ENCODE measurements around the gene ITGB7.
A peak's percentile ranks its signal among the peaks of the same experiment; 100 is the strongest.
"Not testable (repeated sequence)": the region's sequence is repeated elsewhere in the genome, so short reads cannot be mapped to it uniquely, and the experiment has no call there.

Gene ITGB7

GRCh38 chr12:53181935-53182334 lies 25.1 kb downstream of the ITGB7 start:
- no peak for DNase-seq
- H3K4me3 Mint-ChIP-seq = peak overlapping the region; percentile 88
- no peaks in the 10 kb centered on the region for H3K27me3 Mint-ChIP-seq
- CTCF ChIA-PET = interaction anchor here (1.2 to 4.1 kb wide), 8 partner anchors 8 to 106 kb away, joined by 3 to 31 read pairs (median 6); partner anchors contain the start of gene ESPL1
- no peak overlapping the region for H3K27ac Mint-ChIP-seq
- H3K9me3 Mint-ChIP-seq = no peaks in the 10 kb centered on the region
- peaks cover 46% of the 10 kb centered on the region for H3K36me3 Mint-ChIP-seq
- H3K4me1 Mint-ChIP-seq = peaks cover 59% of the 10 kb centered on the region

GRCh38 chr12:53180931-53181645 lies 26.0 kb downstream of the ITGB7 start:
- CTCF ChIA-PET = interaction anchor here (0.6 to 4.1 kb wide), 7 partner anchors 9 to 1930 kb away, joined by 3 to 31 read pairs (median 5); partner anchors contain the start of gene ESPL1
- Mint-ChIP-seq H3K27me3 (no peaks in the 10 kb centered on the region), H3K36me3 (peaks cover 38% of the 10 kb centered on the region), H3K27ac (peak overlapping the region; percentile 91), H3K4me3 (peak overlapping the region; percentile 88), H3K4me1 (peaks cover 59% of the 10 kb centered on the region), H3K9me3 (no peaks in the 10 kb centered on the region)
- peak; percentile 85 for DNase-seq

- peaks cover 59% of the 10 kb centered on the region for H3K4me1 Mint-ChIP-seq
- H3K36me3 Mint-ChIP-seq = peaks cover 31% of the 10 kb centered on the region
Observed at GRCh38 chr12:53180220-53180930, 26.7 kb downstream of the ITGB7 start, which contains the start of the genes CSAD and ZNF740. CSAD (minus strand) TSS chr12:53180925; CDS start chr12:53173470, 7,455 bp downstream. ZNF740 (plus strand) TSS chr12:53180722; CDS start chr12:53181984, 1,262 bp downstream.

GRCh38 chr12:53179687-53180219 lies 27.3 kb downstream of the ITGB7 start:
- Mint-ChIP-seq H3K27ac (peak overlapping the region; percentile 99), H3K4me3 (peak overlapping the region; percentile 88), H3K9me3 (no peaks in the 10 kb centered on the region), H3K27me3 (no peaks in the 10 kb centered on the region), H3K36me3 (peaks cover 26% of the 10 kb centered on the region), H3K4me1 (peaks cover 53% of the 10 kb centered on the region)
- CTCF ChIA-PET = interaction anchor here (1.2 to 4.1 kb wide), 5 partner anchors 7 to 33 kb away, joined by 5 to 31 read pairs (median 8); no protein-coding TSS in a partner anchor
- no peak for DNase-seq

More at GRCh38 chr12:53180220-53180930, 26.7 kb downstream of the ITGB7 start, which contains the start of the genes CSAD and ZNF740:
- Mint-ChIP-seq H3K27ac (peak within 1 kb of the TSS; percentile 99), H3K9me3 (no peaks in the 10 kb centered on the region), H3K4me3 (peak within 1 kb of the TSS; percentile 88), H3K27me3 (no peaks in the 10 kb centered on the region)
- CTCF ChIA-PET = interaction anchor here (0.6 to 4.1 kb wide), 6 partner anchors 10 to 1929 kb away, joined by 3 to 31 read pairs (median 6); no protein-coding TSS in a partner anchor
- DNase-seq = peak; percentile 99

- H3K36me3 Mint-ChIP-seq = peaks cover 21% of the 10 kb centered on the region
- CTCF ChIA-PET = interaction anchor here (0.6 to 1.9 kb wide), 4 partner anchors 8 to 23 kb away, joined by 5 to 8 read pairs (median 6); no protein-coding TSS in a partner anchor
- H3K9me3 Mint-ChIP-seq, DNase-seq, H3K27me3 Mint-ChIP-seq: not testable (repeated sequence)
- peak overlapping the region; percentile 99 for H3K27ac Mint-ChIP-seq
- peak overlapping the region; percentile 88 for H3K4me3 Mint-ChIP-seq
- H3K4me1 Mint-ChIP-seq = peaks cover 43% of the 10 kb centered on the region
Observed at GRCh38 chr12:53178803-53179202, 28.2 kb downstream of the ITGB7 start.

GRCh38 chr12:53177447-53177846 lies 29.6 kb downstream of the ITGB7 start:
- Mint-ChIP-seq H3K4me1 (peaks cover 30% of the 10 kb centered on the region), H3K36me3 (peaks cover 13% of the 10 kb centered on the region)
- not testable (repeated sequence) for H3K27me3 Mint-ChIP-seq, H3K4me3 Mint-ChIP-seq, H3K27ac Mint-ChIP-seq, DNase-seq, H3K9me3 Mint-ChIP-seq
- CTCF ChIA-PET = interaction anchor here (0.7 kb wide), 1 partner anchor 18 kb away, joined by 3 read pairs; no protein-coding TSS in a partner anchor

- peaks cover 23% of the 10 kb centered on the region for H3K4me1 Mint-ChIP-seq
- H3K9me3 Mint-ChIP-seq = no peaks in the 10 kb centered on the region
- DNase-seq = no peak
- CTCF ChIA-PET = interaction anchor here (0.7 kb wide), 3 partner anchors 15 to 34 kb away, joined by 3 to 4 read pairs (median 3); no protein-coding TSS in a partner anchor
- H3K4me3 Mint-ChIP-seq = no peak overlapping the region
- no peaks in the 10 kb centered on the region for H3K27me3 Mint-ChIP-seq
- H3K27ac Mint-ChIP-seq = no peak overlapping the region
- H3K36me3 Mint-ChIP-seq = peaks cover 6% of the 10 kb centered on the region
Observed at GRCh38 chr12:53176750-53177149, 30.3 kb downstream of the ITGB7 start.

- Mint-ChIP-seq H3K4me3 (no peak overlapping the region), H3K36me3 (no peaks in the 10 kb centered on the region), H3K9me3 (no peaks in the 10 kb centered on the region), H3K27me3 (no peaks in the 10 kb centered on the region), H3K4me1 (peaks cover 15% of the 10 kb centered on the region), H3K27ac (no peak overlapping the region)
- DNase-seq = no peak
- CTCF ChIA-PET = interaction anchor here (0.8 to 1.8 kb wide), 4 partner anchors 10 to 170 kb away, joined by 3 to 6 read pairs (median 4); no protein-coding TSS in a partner anchor
Observed at GRCh38 chr12:53174881-53175491, 32.1 kb downstream of the ITGB7 start.

GRCh38 chr12:53173085-53173715 lies 33.9 kb downstream of the ITGB7 start:
- CTCF ChIA-PET = interaction anchor here (0.9 to 1.5 kb wide), 2 partner anchors 13 to 24 kb away, joined by 4 to 9 read pairs; no protein-coding TSS in a partner anchor
- H3K36me3 Mint-ChIP-seq = no peaks in the 10 kb centered on the region
- H3K27me3 Mint-ChIP-seq = no peaks in the 10 kb centered on the region
- no peak for DNase-seq
- H3K9me3 Mint-ChIP-seq = no peaks in the 10 kb centered on the region
- peaks cover 2% of the 10 kb centered on the region for H3K4me1 Mint-ChIP-seq
- H3K27ac Mint-ChIP-seq = no peak overlapping the region
- H3K4me3 Mint-ChIP-seq = no peak overlapping the region

GRCh38 chr12:53172352-53172751 lies 34.7 kb downstream of the ITGB7 start:
- Mint-ChIP-seq H3K27me3 (no peaks in the 10 kb centered on the region), H3K9me3 (no peaks in the 10 kb centered on the region), H3K4me3 (no peak overlapping the region), H3K27ac (no peak overlapping the region), H3K4me1 (peaks cover 2% of the 10 kb centered on the region), H3K36me3 (no peaks in the 10 kb centered on the region)
- no peak for DNase-seq
- CTCF ChIA-PET = interaction anchor here (0.8 to 1.5 kb wide), 2 partner anchors 12 to 42 kb away, joined by 3 to 9 read pairs; no protein-coding TSS in a partner anchor

GRCh38 chr12:53171725-53172329 lies 35.2 kb downstream of the ITGB7 start:
- Mint-ChIP-seq H3K27me3 (no peaks in the 10 kb centered on the region), H3K9me3 (no peaks in the 10 kb centered on the region), H3K36me3 (no peaks in the 10 kb centered on the region), H3K4me3 (no peak overlapping the region), H3K4me1 (peaks cover 2% of the 10 kb centered on the region), H3K27ac (no peak overlapping the region)
- CTCF ChIA-PET = interaction anchor here (0.8 to 1.5 kb wide), 3 partner anchors 11 to 42 kb away, joined by 3 to 9 read pairs (median 3); no protein-coding TSS in a partner anchor
- DNase-seq = no peak

- no peaks in the 10 kb centered on the region for H3K36me3 Mint-ChIP-seq
- H3K9me3 Mint-ChIP-seq = no peaks in the 10 kb centered on the region
- no peak overlapping the region for H3K27ac Mint-ChIP-seq
- H3K27me3 Mint-ChIP-seq = no peaks in the 10 kb centered on the region
- H3K4me3 Mint-ChIP-seq = no peak overlapping the region
- CTCF ChIA-PET = interaction anchor here (1.2 kb wide), 1 partner anchor 11 kb away, joined by 3 read pairs; no protein-coding TSS in a partner anchor
- no peak for DNase-seq
- H3K4me1 Mint-ChIP-seq = peaks cover 2% of the 10 kb centered on the region
Observed at GRCh38 chr12:53170876-53171724, 36.0 kb downstream of the ITGB7 start.

Data from activated naive CD4-positive, alpha-beta T cell treated with anti-CD3 and anti-CD28 coated beads, Interleukin-2, amount 10 ng/mL, durations not matched to agents 7 days and 5 days (primary cell).